Heart left ventricle (tissue), 16 donors: ENCODE results near the gene ADARB1. TPM values are rescaled to one million over a fixed set of nuclear protein-coding genes. Genes with fewer than 3 reads are reported as not detected.

ENCODE experiments used
- ATAC-seq, 4 donors: fragments of 200-7000 bp; cut with Tn5 transposase; one replicate each; pipeline ENCODE4 v1.9.1; 2020 to 2022; ENCODE audit warnings: moderate library complexity in 4 of 4, mild to moderate bottlenecking in 3 of 4, moderate number of reproducible peaks in 1 of 4
- DNase-seq, 5 donors: peaks; one replicate each; pipeline ENCODE4 v3.0.0-alpha.2; 2020
- H3K27ac ChIP-seq, 12 donors: fragments of 200-600 bp; sonication (generic) in 4 of 12; one replicate each; pipeline versions ENCODE4 v1.5.0 to v1.8.0; 2016 to 2022; ENCODE audit warnings: mild to moderate bottlenecking in 2 of 12
- H3K27me3 ChIP-seq, 9 donors: fragments of 200-600 bp; sonication (generic) in 2 of 9; one replicate each; pipeline versions ENCODE4 v1.5.1 to v1.8.0; 2016 to 2022; ENCODE audit warnings: mild to moderate bottlenecking in 3 of 9
- H3K36me3 ChIP-seq, 9 donors: fragments of 200-600 bp; sonication (generic) in 2 of 9; one replicate each; pipeline versions ENCODE4 v1.5.0 to v1.8.0; 2018 to 2022; ENCODE audit warnings: mild to moderate bottlenecking in 2 of 9
- H3K4me1 ChIP-seq, 12 donors: fragments of 200-600 bp; sonication (generic) in 4 of 12; one replicate each; pipeline versions ENCODE4 v1.5.0 to v1.8.0; 2016 to 2022; ENCODE audit warnings: mild to moderate bottlenecking in 3 of 12
- H3K4me3 ChIP-seq, 12 donors: fragments of 200-600 bp; sonication (generic) in 4 of 12; one replicate each; pipeline versions ENCODE4 v1.5.0 to v1.8.0; 2017 to 2022; ENCODE audit warnings: mild to moderate bottlenecking in 9 of 12, moderate library complexity in 4 of 12
- H3K9me3 ChIP-seq, 12 donors: fragments of 200-600 bp; sonication (generic) in 4 of 12; one replicate each; pipeline versions ENCODE4 v1.5.0 to v1.8.0; 2016 to 2022; ENCODE audit warnings: mild to moderate bottlenecking in 1 of 12
- CTCF ChIP-seq, 12 donors: fragments of 200-600 bp; sonication (generic) in 4 of 12; IDR thresholded peaks; one replicate each; pipeline versions ENCODE4 v1.5.0 to v1.8.0; 2018 to 2022; ENCODE audit warnings: antibody characterized with exemption in 12 of 12, mild to moderate bottlenecking in 5 of 12
- POLR2A ChIP-seq, 2 donors: fragments of 450-650 bp; IDR thresholded peaks; one replicate each; pipeline ENCODE4 v1.6.1; 2017; ENCODE audit warnings: antibody characterized with exemption in 2 of 2, mild to moderate bottlenecking in 2 of 2, moderate library complexity in 2 of 2
- WGBS, 4 donors: extraction: QIAGEN DNeasy Blood & Tissue Kit in 2 of 4; methylation state at CpG; one replicate each; pipeline versions ENCODE4 v1.1.5 to v1.1.7; 2013 to 2018; 5-methylcytosine and 5-hydroxymethylcytosine counted together
- intact Hi-C, 10 donors: fragments of 100-400 bp; cut with DNase I; formaldehyde crosslinking; loops; one replicate each; pipeline versions ENCODE4 v1.11.1 to v1.14.2; 2022
- polyA plus RNA-seq, 2 donors: library from polyadenylated mRNA; stranded (reverse); fragments of 200-250 nt; gene quantifications; one replicate each; pipeline ENCODE4 v1.2.3, GENCODE V29; 2013
- total RNA-seq, 9 donors: library from RNA; depleted of rRNA in 2 of 9; stranded (reverse); fragments of >200 nt in 2 of 9; fragmentation: NEBNext Ultra II Directional in 3 of 9; extraction: Animal tissue kit (Norgen Biotek cat#: 25700) in 3 of 9; gene quantifications; one replicate each; pipeline versions ENCODE4 v1.1.0 to v1.2.4, GENCODE V29; 2016 to 2023
- donor health status: ischemic (EF 13 %, LVEDD 7.1; RV severe dilation, severe dysfunction).
- donor health status: healthy with polysubstance abuse.
- donor health status: DM: no; HTN: yes; CAD: no.
- donor health status: DM: no; HTN: no; CAD: no.
- donor health status: ischemic (EF 25% LVEDD 6.9; RV normal size, moderate dysfunction).
- donor health status: ischemic (EF 25% LVEDD 5.7; RV mildly dilated, moderate dysfunction).
- donor health status: healthy.
- donor health status: DM: yes; HTN: yes; CAD: no.
- donor health status: ischemic (EF 35%, LVEDD 5.7; RV mildly dilated, moderate dysfunction).
- donor health status: nonischemic (EF 11% LVEDD 7.7; RV severe dilation, severe dysfunction).
- donor health status: DM: yes; HTN: yes; CAD: no.
- donor health status: PGD.
- donor health status: ischemic (EF 29% LVEDD 5.4; RV normal size, mild dysfunction).
- donor health status: nonischemic (EF 23%, LVEDD 6.1; RV moderate dilation, normal function).

ADARB1 gene
- total and polyA plus RNA-seq, 11 donors, result 6.9 to 16.3 (median 12.0) TPM

- 88 to 97% (median 92%) methylated on average over 8 of the region's 8 CpGs for WGBS, 4 donors
- Histone ChIP-seq H3K9me3 (peaks cover 0 to 7% (median 0%) of the 10 kb centered on the region in 12 donors), H3K4me1 (peaks cover 0 to 22% (median 8%) of the 10 kb centered on the region in 12 donors), H3K4me3 (no peak overlapping the region), H3K27me3 (no peaks in the 10 kb centered on the region), H3K27ac (no peak overlapping the region), H3K36me3 (no peaks in the 10 kb centered on the region)
- TF ChIP-seq CTCF (IDR thresholded peaks at IDR 0.05) (no peak), POLR2A (IDR thresholded peaks at IDR 0.05) (no peak)
- ATAC-seq, result no peak
- intact Hi-C loops, result loop anchor here in 1 of 10 donors (5.0 kb wide), 1 partner anchor 43 kb away; no protein-coding TSS in a partner anchor
- no peak for DNase-seq
These were observed 14.3 kb upstream of the ADARB1 start for GRCh38 chr21:45060089-45060488.

GRCh38 chr21:45060675-45061311 lies 13.6 kb upstream of the ADARB1 start:
- H3K27ac ChIP-seq, result no peak overlapping the region
- ATAC-seq (peak in 1 of 4 donors; percentile 38), DNase-seq (no peak)
- H3K27me3 ChIP-seq, result no peaks in the 10 kb centered on the region
- H3K36me3 ChIP-seq, result no peaks in the 10 kb centered on the region
- intact Hi-C loops, result loop anchor here in 1 of 10 donors (5.0 kb wide), 1 partner anchor 43 kb away; no protein-coding TSS in a partner anchor
- H3K4me3 ChIP-seq, result no peak overlapping the region
- peaks cover 0 to 20% (median 8%) of the 10 kb centered on the region in 12 donors for H3K4me1 ChIP-seq
- TF ChIP-seq POLR2A (IDR thresholded peaks at IDR 0.05) (no peak), CTCF (IDR thresholded peaks at IDR 0.05) (no peak)
- 64 to 68% (median 66%) methylated on average over 9 of the region's 9 CpGs for WGBS, 4 donors
- peaks cover 0 to 7% (median 0%) of the 10 kb centered on the region in 12 donors for H3K9me3 ChIP-seq

GRCh38 chr21:45064091-45064490 lies 10.3 kb upstream of the ADARB1 start:
- Histone ChIP-seq H3K4me3 (no peak overlapping the region), H3K36me3 (no peaks in the 10 kb centered on the region), H3K9me3 (peaks cover 0 to 7% (median 0%) of the 10 kb centered on the region in 12 donors), H3K4me1 (peaks cover 0 to 15% (median 4%) of the 10 kb centered on the region in 12 donors), H3K27me3 (no peaks in the 10 kb centered on the region), H3K27ac (peak overlapping the region in 4 of 12 donors; percentile 2 to 28 (median 14))
- no peak for DNase-seq
- intact Hi-C loops, result loop anchor here in 1 of 10 donors (5.0 kb wide), 1 partner anchor 47 kb away; no protein-coding TSS in a partner anchor
- TF ChIP-seq CTCF (IDR thresholded peaks at IDR 0.05) (no peak), POLR2A (IDR thresholded peaks at IDR 0.05) (no peak)
- ATAC-seq, result peak in 1 of 4 donors; percentile 54
- WGBS, 4 donors, result 62 to 75% (median 72%) methylated on average over 8 of the region's 8 CpGs

GRCh38 chr21:45064618-45065399 lies 9.6 kb upstream of the ADARB1 start:
- H3K4me3 ChIP-seq, result no peak overlapping the region
- no peaks in the 10 kb centered on the region for H3K27me3 ChIP-seq
- peaks cover 0 to 15% (median 4%) of the 10 kb centered on the region in 12 donors for H3K4me1 ChIP-seq
- H3K36me3 ChIP-seq, result no peaks in the 10 kb centered on the region
- intact Hi-C loops, result loop anchor here in 1 of 10 donors (5.0 kb wide), 1 partner anchor 48 kb away; no protein-coding TSS in a partner anchor
- peak overlapping the region in 4 of 12 donors; percentile 2 to 28 (median 14) for H3K27ac ChIP-seq
- ATAC-seq (peak in 2 of 4 donors; percentile 38 to 44), DNase-seq (no peak)
- TF ChIP-seq POLR2A (IDR thresholded peaks at IDR 0.05), result no peak
- 69 to 75% (median 71%) methylated on average over 19 of the region's 19 CpGs for WGBS, 4 donors
- peaks cover 0 to 7% (median 0%) of the 10 kb centered on the region in 12 donors for H3K9me3 ChIP-seq
